ENCODE results near the gene HELZ.

Gene HELZ

DNA sequence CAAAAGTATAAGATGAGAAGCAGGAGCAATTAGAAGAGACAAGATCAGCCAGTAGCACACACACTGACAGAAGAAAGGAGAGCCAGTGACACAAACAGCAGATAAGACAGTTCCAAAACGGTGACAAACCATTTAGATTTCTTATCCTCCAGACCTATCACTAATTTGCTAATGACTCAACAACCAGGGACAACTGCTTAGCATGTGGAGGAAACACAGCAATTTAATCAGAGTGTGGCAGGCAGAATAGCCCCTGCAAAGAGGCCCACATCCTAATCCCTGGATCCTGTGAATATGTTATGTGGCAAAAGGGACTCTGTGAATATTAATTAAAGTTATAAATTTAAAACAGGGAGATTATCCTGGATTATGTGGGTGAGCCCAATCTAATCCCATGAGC, 119.6 kb downstream of the HELZ start:
- TF ChIP-seq, protein P1, sequence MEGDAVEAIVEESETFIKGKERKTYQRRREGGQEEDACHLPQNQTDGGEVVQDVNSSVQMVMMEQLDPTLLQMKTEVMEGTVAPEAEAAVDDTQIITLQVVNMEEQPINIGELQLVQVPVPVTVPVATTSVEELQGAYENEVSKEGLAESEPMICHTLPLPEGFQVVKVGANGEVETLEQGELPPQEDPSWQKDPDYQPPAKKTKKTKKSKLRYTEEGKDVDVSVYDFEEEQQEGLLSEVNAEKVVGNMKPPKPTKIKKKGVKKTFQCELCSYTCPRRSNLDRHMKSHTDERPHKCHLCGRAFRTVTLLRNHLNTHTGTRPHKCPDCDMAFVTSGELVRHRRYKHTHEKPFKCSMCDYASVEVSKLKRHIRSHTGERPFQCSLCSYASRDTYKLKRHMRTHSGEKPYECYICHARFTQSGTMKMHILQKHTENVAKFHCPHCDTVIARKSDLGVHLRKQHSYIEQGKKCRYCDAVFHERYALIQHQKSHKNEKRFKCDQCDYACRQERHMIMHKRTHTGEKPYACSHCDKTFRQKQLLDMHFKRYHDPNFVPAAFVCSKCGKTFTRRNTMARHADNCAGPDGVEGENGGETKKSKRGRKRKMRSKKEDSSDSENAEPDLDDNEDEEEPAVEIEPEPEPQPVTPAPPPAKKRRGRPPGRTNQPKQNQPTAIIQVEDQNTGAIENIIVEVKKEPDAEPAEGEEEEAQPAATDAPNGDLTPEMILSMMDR (IDR thresholded peaks at IDR 0.05; ENCODE audit: low read depth, low read length): no peak

DNA sequence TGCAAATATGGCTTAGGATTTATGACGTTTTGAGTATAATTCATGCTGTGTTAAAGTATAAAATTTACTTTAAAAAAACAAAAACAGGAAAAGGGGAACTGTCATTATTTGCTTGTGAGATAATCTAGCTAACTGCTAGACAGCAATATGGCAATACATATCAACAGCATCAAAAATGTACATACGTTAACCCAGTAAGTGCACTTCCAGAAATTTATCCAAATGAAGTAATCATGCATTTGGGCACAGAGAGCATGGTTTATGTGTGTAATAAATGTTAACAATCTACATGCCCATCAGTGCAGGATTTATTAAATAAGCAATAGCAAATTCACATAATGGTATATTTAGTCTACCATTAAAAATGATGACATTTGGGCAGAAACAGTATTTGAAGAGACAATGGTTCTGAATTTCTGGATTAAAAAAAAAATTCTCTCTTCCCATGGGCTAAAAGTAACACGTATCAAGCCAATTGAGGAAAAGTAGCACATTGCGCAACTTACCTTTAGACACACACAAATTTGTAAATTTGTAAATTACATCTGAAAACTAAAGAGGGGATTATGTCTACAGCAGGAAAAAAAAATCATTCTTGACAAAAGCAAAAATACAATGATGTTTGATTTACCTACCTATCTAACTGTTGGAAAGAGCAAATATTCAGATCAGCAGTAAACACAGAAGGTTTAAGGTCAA, 120.4 kb downstream of the HELZ start:
- no peak overlapping the region for H3K4me3 ChIP-seq (ENCODE audit: low read depth, low read length)
- TF ChIP-seq, protein P1 (IDR thresholded peaks at IDR 0.05; ENCODE audit: low read depth, low read length): no peak

More for the DNA sequence above, 119.6 kb downstream of the HELZ start:
- H3K4me3 ChIP-seq (ENCODE audit: low read depth, low read length): no peak overlapping the region

DNA sequence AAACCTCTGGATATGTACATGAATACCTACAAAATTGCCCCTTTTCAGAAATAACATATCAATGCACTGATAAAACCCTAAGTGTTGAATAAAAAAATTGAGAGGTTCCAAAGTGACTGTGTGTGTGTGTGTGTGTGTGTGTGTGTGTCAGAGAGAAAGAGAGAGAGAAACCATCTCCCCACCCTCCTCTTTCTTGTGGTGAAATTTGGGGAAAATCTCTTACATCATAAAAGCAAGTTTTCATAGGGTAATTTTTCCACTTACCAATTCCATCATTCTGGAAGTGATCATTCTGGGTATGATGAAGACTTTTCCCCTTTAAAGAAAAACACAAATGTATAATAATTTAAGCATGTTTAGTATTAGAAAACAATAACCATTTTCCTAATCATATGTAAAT, 121.3 kb downstream of the HELZ start:
- H3K4me3 ChIP-seq (ENCODE audit: low read depth, low read length): no peak overlapping the region
- TF ChIP-seq, protein P1 (IDR thresholded peaks at IDR 0.05; ENCODE audit: low read depth, low read length): no peak

DNA sequence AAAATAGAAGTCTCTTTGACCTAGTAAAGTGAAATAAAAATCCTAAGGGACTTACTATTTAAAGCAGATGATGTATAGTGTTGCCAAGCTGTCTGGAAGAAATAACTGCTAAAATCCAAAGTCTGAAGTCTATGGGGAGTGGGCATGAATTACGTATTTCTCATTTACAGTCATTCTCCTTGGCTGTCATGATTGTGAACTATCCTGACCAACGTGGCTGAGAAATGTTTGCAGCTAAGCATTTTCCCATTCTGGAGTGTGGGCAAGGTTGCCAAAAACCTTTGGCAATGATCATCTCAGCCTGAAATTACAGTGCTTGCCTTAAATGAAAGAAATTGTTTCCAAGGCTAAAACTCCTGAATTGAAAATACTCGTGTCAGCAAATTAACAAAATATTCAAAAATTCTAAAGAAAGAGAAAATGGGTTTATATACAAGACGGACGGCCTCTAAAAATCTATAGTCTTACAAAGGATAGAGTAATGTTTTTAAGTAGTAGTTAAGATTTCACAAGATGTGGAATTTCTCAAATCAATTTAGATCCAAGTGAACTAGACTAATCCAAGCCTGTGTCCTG, 123.6 kb downstream of the HELZ start:
- no peak overlapping the region for H3K4me3 ChIP-seq (ENCODE audit: low read depth, low read length)
- TF ChIP-seq, protein P1 (IDR thresholded peaks at IDR 0.05; ENCODE audit: low read depth, low read length): no peak

DNA sequence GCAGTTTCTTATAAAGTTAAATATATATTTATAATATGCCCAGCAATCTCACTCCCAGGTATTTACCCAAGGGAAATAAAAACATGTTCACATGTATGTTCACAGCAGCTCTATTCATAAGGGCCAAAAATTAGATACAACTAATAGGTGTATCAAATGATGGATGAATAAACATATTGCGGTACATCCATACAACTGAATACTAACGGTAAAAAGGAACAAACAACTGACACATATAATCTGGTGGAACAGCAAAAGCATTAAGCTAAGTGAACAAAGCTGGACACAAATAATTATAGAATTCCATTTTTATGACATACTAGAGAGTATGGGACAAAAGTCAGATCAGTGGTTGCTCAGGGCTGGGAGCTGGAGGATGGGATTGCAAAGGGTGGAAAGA, 125.9 kb downstream of the HELZ start:
- H3K4me3 ChIP-seq (ENCODE audit: low read depth, low read length): no peak overlapping the region
- TF ChIP-seq, protein P1 (IDR thresholded peaks at IDR 0.05; ENCODE audit: low read depth, low read length): no peak

DNA sequence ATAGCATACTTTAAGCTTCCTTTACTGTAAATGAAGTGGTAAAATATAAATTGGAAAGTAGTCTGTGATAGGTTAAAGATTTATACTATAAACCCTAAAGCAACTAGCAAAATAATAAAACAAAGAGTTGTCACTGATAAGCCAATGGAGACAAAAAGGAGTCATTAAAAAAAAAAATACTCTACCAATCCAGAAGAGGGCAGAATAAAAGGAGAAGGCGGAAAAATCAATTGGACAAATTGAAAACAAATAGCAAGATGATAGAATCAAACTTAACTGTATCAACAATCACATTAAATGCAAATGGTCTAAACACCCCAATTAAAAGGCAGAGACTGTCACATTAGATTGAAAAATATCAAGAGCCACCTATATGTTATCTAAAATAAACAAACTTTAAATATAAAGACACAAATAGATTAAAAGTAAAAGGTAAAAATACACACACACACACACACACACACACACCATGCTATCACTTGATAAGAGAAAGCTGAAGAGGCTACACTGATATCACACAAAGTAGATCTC, 128.9 kb downstream of the HELZ start:
- TF ChIP-seq, protein P1 (IDR thresholded peaks at IDR 0.05; ENCODE audit: low read depth, low read length): no peak
- H3K4me3 ChIP-seq (ENCODE audit: low read depth, low read length): no peak overlapping the region

DNA sequence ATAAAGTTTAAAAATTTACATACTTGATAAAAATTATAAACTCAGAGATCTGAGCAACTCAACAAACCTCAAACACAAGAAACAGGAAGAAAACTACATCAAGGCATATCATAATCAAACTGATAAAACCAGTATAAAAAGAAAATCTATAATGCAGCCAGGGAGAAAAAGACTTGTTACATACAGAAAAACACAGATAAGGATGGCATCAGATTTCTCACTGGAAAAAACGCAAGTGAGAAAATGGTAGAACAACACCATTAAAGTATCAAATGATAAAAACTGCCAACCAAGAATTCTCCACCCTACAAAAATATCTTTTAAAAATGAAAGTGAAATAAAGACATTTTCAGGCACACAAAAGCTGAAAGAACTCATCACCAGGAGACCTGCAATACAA, 129.6 kb downstream of the HELZ start:
- TF ChIP-seq, protein P1 (IDR thresholded peaks at IDR 0.05; ENCODE audit: low read depth, low read length): no peak
- H3K4me3 ChIP-seq (ENCODE audit: low read depth, low read length): no peak overlapping the region
